Heart left ventricle (tissue), 16 donors: Measurements from ENCODE around the gene BEST1. TPM values are rescaled to one million over a fixed set of nuclear protein-coding genes. Genes with fewer than 3 reads are reported as not detected.

Experiments
- ATAC-seq, 4 donors: fragments of 200-7000 bp; cut with Tn5 transposase; one replicate each; pipeline ENCODE4 v1.9.1; 2020 to 2022; ENCODE audit warnings: moderate library complexity in 4 of 4, mild to moderate bottlenecking in 3 of 4, moderate number of reproducible peaks in 1 of 4
- DNase-seq, 5 donors: peaks; one replicate each; pipeline ENCODE4 v3.0.0-alpha.2; 2020
- H3K27ac ChIP-seq, 12 donors: fragments of 200-600 bp; sonication (generic) in 4 of 12; one replicate each; pipeline versions ENCODE4 v1.5.0 to v1.8.0; 2016 to 2022; ENCODE audit warnings: mild to moderate bottlenecking in 2 of 12
- H3K27me3 ChIP-seq, 9 donors: fragments of 200-600 bp; sonication (generic) in 2 of 9; one replicate each; pipeline versions ENCODE4 v1.5.1 to v1.8.0; 2016 to 2022; ENCODE audit warnings: mild to moderate bottlenecking in 3 of 9
- H3K36me3 ChIP-seq, 9 donors: fragments of 200-600 bp; sonication (generic) in 2 of 9; one replicate each; pipeline versions ENCODE4 v1.5.0 to v1.8.0; 2018 to 2022; ENCODE audit warnings: mild to moderate bottlenecking in 2 of 9
- H3K4me1 ChIP-seq, 12 donors: fragments of 200-600 bp; sonication (generic) in 4 of 12; one replicate each; pipeline versions ENCODE4 v1.5.0 to v1.8.0; 2016 to 2022; ENCODE audit warnings: mild to moderate bottlenecking in 3 of 12
- H3K4me3 ChIP-seq, 12 donors: fragments of 200-600 bp; sonication (generic) in 4 of 12; one replicate each; pipeline versions ENCODE4 v1.5.0 to v1.8.0; 2017 to 2022; ENCODE audit warnings: mild to moderate bottlenecking in 9 of 12, moderate library complexity in 4 of 12
- H3K9me3 ChIP-seq, 12 donors: fragments of 200-600 bp; sonication (generic) in 4 of 12; one replicate each; pipeline versions ENCODE4 v1.5.0 to v1.8.0; 2016 to 2022; ENCODE audit warnings: mild to moderate bottlenecking in 1 of 12
- POLR2A ChIP-seq, 2 donors: fragments of 450-650 bp; IDR thresholded peaks; one replicate each; pipeline ENCODE4 v1.6.1; 2017; ENCODE audit warnings: antibody characterized with exemption in 2 of 2, mild to moderate bottlenecking in 2 of 2, moderate library complexity in 2 of 2
- WGBS, 4 donors: extraction: QIAGEN DNeasy Blood & Tissue Kit in 2 of 4; methylation state at CpG; one replicate each; pipeline versions ENCODE4 v1.1.5 to v1.1.7; 2013 to 2018; 5-methylcytosine and 5-hydroxymethylcytosine counted together
- intact Hi-C, 10 donors: fragments of 100-400 bp; cut with DNase I; formaldehyde crosslinking; loops; one replicate each; pipeline versions ENCODE4 v1.11.1 to v1.14.2; 2022
- polyA plus RNA-seq, 2 donors: library from polyadenylated mRNA; stranded (reverse); fragments of 200-250 nt; gene quantifications; one replicate each; pipeline ENCODE4 v1.2.3, GENCODE V29; 2013
- total RNA-seq, 9 donors: library from RNA; depleted of rRNA in 2 of 9; stranded (reverse); fragments of >200 nt in 2 of 9; fragmentation: NEBNext Ultra II Directional in 3 of 9; extraction: Animal tissue kit (Norgen Biotek cat#: 25700) in 3 of 9; gene quantifications; one replicate each; pipeline versions ENCODE4 v1.1.0 to v1.2.4, GENCODE V29; 2016 to 2023
- TF ChIP-seq, protein P1 (sequence below), 12 donors: fragments of 200-600 bp; sonication (generic) in 4 of 12; IDR thresholded peaks; one replicate each; pipeline versions ENCODE4 v1.5.0 to v1.8.0; 2018 to 2022; ENCODE audit warnings: antibody characterized with exemption in 12 of 12, mild to moderate bottlenecking in 5 of 12
- donor health status: ischemic (EF 13 %, LVEDD 7.1; RV severe dilation, severe dysfunction).
- donor health status: healthy with polysubstance abuse.
- donor health status: DM: no; HTN: yes; CAD: no.
- donor health status: DM: no; HTN: no; CAD: no.
- donor health status: ischemic (EF 25% LVEDD 6.9; RV normal size, moderate dysfunction).
- donor health status: ischemic (EF 25% LVEDD 5.7; RV mildly dilated, moderate dysfunction).
- donor health status: healthy.
- donor health status: DM: yes; HTN: yes; CAD: no.
- donor health status: ischemic (EF 35%, LVEDD 5.7; RV mildly dilated, moderate dysfunction).
- donor health status: nonischemic (EF 11% LVEDD 7.7; RV severe dilation, severe dysfunction).
- donor health status: DM: yes; HTN: yes; CAD: no.
- donor health status: PGD.
- donor health status: ischemic (EF 29% LVEDD 5.4; RV normal size, mild dysfunction).
- donor health status: nonischemic (EF 23%, LVEDD 6.1; RV moderate dilation, normal function).

Gene BEST1
- total and polyA plus RNA-seq, 11 donors, result 0.64 to 4.4 (median 1.2) TPM

DNA sequence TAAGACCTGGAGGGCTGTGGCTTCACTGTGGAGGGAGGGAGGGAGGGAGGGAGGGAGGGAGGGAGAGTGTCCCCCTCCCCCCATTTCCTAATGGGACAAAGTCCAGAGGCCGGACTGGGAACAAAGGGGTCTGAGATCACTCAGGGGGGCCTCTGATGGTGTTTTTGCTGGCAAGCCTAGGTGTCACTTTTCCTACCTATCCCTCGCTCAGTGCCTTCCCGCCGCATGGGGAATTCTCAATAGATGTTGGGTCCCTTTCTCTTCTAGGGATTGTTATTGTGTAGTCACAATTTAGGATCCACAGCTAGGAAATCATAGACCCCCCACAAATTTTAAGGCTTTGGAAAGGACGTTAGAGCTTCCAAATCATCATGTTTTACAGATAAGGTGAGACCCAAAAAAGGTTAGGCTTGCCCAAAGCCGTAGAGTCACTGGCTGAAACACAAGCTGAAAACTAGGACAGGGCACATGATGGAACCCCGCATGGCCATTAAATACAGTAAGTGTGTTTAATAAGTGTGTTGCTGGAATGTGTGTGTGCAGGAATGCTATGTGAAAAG, 22.0 kb downstream of the BEST1 start:
- H3K9me3 ChIP-seq, result no peaks in the 10 kb centered on the region
- intact Hi-C loops, result loop anchor here in 3 of 10 donors (5.0 to 10.0 kb wide), 2 partner anchors 53 to 55 kb away; no protein-coding TSS in a partner anchor
- no peaks in the 10 kb centered on the region for H3K27me3 ChIP-seq
- no peaks in the 10 kb centered on the region for H3K36me3 ChIP-seq
- TF ChIP-seq, protein P1, sequence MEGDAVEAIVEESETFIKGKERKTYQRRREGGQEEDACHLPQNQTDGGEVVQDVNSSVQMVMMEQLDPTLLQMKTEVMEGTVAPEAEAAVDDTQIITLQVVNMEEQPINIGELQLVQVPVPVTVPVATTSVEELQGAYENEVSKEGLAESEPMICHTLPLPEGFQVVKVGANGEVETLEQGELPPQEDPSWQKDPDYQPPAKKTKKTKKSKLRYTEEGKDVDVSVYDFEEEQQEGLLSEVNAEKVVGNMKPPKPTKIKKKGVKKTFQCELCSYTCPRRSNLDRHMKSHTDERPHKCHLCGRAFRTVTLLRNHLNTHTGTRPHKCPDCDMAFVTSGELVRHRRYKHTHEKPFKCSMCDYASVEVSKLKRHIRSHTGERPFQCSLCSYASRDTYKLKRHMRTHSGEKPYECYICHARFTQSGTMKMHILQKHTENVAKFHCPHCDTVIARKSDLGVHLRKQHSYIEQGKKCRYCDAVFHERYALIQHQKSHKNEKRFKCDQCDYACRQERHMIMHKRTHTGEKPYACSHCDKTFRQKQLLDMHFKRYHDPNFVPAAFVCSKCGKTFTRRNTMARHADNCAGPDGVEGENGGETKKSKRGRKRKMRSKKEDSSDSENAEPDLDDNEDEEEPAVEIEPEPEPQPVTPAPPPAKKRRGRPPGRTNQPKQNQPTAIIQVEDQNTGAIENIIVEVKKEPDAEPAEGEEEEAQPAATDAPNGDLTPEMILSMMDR (IDR thresholded peaks at IDR 0.05), result no peak
- TF ChIP-seq POLR2A (IDR thresholded peaks at IDR 0.05), result no peak
- peak overlapping the region in 4 of 12 donors; percentile 9 to 28 (median 18) for H3K4me3 ChIP-seq
- 29 to 38% (median 34%) methylated on average over 7 of the region's 7 CpGs for WGBS, 4 donors
- peaks cover 25 to 80% (median 67%) of the 10 kb centered on the region in 12 donors for H3K4me1 ChIP-seq
- ATAC-seq (no peak), DNase-seq (no peak)
- H3K27ac ChIP-seq, result peak overlapping the region; percentile 86 to 100 (median 96)

DNA sequence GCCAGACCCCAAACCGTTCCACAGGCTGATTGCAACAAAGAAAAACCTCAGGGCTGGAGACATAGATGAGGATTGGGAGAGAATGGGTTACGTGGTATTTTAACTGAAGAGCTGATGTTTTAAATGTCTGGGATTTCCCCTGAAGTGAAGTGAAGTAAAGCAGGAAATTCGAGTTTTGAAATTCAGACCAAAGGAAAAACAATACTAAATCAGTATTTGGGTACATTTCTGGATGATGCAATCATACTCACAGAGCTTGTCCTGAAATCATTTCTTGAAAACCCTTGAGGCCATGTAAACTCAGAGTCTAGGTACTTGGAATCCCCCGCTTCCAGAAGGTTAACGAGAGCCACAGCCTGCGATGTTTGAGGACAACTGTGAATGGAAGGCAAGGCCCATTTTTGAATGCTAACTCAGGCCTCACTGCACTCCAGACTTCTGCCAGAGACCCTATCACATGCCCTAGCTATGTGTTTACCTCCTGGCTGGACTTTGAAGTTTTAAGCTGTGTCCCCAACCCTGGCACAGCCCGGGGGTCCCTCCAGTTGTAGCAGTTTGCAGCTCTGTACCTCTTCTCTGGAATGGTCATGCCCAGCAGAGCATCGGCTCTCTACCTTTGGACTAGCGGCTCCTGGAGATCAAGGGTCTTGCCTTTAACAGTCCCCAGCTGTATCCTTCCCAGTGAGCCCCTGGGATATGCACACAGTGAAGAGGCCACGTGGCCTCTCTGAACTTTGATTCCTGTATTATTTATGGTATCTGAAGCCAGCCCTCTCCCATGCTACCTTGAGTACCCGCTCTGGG, 22.7 kb downstream of the BEST1 start:
- Histone ChIP-seq H3K27me3 (no peaks in the 10 kb centered on the region), H3K9me3 (no peaks in the 10 kb centered on the region), H3K4me1 (peaks cover 25 to 84% (median 69%) of the 10 kb centered on the region in 12 donors), H3K27ac (peak overlapping the region; percentile 86 to 100 (median 96)), H3K4me3 (peak overlapping the region in 2 of 12 donors; percentile 12 to 25), H3K36me3 (no peaks in the 10 kb centered on the region)
- intact Hi-C loops, result loop anchor here in 3 of 10 donors (5.0 to 10.0 kb wide), 2 partner anchors 52 to 54 kb away; no protein-coding TSS in a partner anchor
- TF ChIP-seq, protein P1 (IDR thresholded peaks at IDR 0.05), result no peak
- no peak for TF ChIP-seq POLR2A (IDR thresholded peaks at IDR 0.05)
- ATAC-seq, result peak in 2 of 4 donors; percentile 1
- 51 to 60% (median 56%) methylated on average over 10 to 11 of the region's 11 CpGs for WGBS, 4 donors
- no peak for DNase-seq

DNA sequence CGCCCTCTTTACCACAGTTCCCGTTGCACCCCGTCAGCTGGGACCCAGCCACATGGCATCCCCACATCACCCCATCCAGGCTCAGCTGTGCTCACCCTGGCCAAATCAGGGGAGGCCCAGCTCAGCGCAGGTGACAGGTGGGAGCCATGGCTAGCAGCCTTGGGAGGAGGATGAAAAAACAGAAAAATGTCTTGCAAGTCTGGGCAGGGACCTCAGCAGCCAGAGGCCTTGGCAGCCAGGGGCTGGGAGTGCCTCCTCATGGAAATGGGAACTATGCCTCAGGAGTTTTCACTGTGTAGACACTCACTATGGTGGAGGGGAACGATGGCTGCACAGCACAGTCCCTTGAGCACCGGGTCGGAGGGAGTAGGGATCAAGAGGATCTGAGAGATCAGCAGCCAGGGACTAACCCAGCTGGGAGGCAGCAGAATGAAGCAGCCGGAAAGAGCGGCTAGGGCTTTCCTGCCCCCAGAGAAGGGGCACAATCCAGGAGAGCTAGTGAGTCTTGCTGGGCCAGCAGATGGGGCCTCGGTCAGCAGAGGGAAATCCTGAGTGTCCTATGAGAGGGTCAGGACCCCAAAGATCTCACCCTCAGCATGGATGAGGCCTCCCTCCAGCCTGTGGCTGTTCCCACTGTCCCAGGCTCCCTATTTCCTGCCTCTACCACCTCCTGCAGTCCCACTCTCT, 23.5 kb downstream of the BEST1 start:
- TF ChIP-seq, protein P1 (IDR thresholded peaks at IDR 0.05), result no peak
- TF ChIP-seq POLR2A (IDR thresholded peaks at IDR 0.05), result no peak
- Histone ChIP-seq H3K4me3 (no peak overlapping the region), H3K9me3 (no peaks in the 10 kb centered on the region), H3K36me3 (no peaks in the 10 kb centered on the region), H3K27ac (peak overlapping the region in 11 of 12 donors; percentile 86 to 100 (median 96)), H3K4me1 (peaks cover 25 to 85% (median 70%) of the 10 kb centered on the region in 12 donors), H3K27me3 (no peaks in the 10 kb centered on the region)
- DNase-seq, result peak in 1 of 5 donors; percentile 44
- 70 to 85% (median 82%) methylated on average over 8 to 10 of the region's 10 CpGs for whole genome bisulfite sequencing, 4 donors
- intact Hi-C loops, result loop anchor here in 3 of 10 donors (5.0 to 10.0 kb wide), 2 partner anchors 51 to 54 kb away; no protein-coding TSS in a partner anchor
- ATAC-seq, result no peak
